OCI-LY3 (cell line): Measurements from ENCODE around the gene ZNF662.

ENCODE experiments used
- H2AFZ ChIP-seq: fragments of 200-600, 300-600 bp; shearing (Covaris generic); 2 replicates; pipeline ENCODE4 v1.6.0; 2014; ENCODE audit warnings: antibody characterized with exemption, low read depth, low read length
- H3K27ac ChIP-seq: fragments of 200-600, 300-600 bp; sonication (generic); 2 replicates; pipeline ENCODE4 v1.5.1; 2014; ENCODE audit warnings: mild to moderate bottlenecking, low read length, moderate library complexity, mixed read lengths
- H3K27me3 ChIP-seq: fragments of 200-600, 300-600 bp; sonication (generic); 2 replicates; pipeline ENCODE4 v1.6.1; 2014; ENCODE audit warnings: low read depth, low read length, mixed read lengths
- H3K36me3 ChIP-seq: fragments of 200-600, 300-600 bp; sonication (generic); replicated peaks from 2 replicates; pipeline ENCODE3; 2014; ENCODE audit warnings: low read depth, low read length, mixed read lengths
- H3K4me1 ChIP-seq: fragments of 300-600, 200-600 bp; sonication (generic); 2 replicates; pipeline ENCODE4 v1.6.1; 2014; ENCODE audit warnings: low read length, mixed read lengths
- H3K4me2 ChIP-seq: fragments of 200-600, 300-600 bp; sonication (generic); 2 replicates; pipeline ENCODE4 v1.6.1; 2014; ENCODE audit warnings: low read length, mixed read lengths
- H3K4me3 ChIP-seq: fragments of 300-600, 200-600 bp; sonication (generic); 2 replicates; pipeline ENCODE4 v1.5.1; 2014; ENCODE audit warnings: antibody characterized with exemption, mild to moderate bottlenecking, low read length, moderate library complexity
- H3K79me2 ChIP-seq: fragments of 300-600, 200-600 bp; shearing (Covaris generic); 2 replicates; pipeline ENCODE4 v1.6.1; 2014; ENCODE audit warnings: mild to moderate bottlenecking, low read length, mixed read lengths
- H3K9ac ChIP-seq: fragments of 300-600, 200-600 bp; shearing (Covaris generic); 2 replicates; pipeline ENCODE4 v1.6.0; 2014; ENCODE audit warnings: mild to moderate bottlenecking, low read length, moderate library complexity
- H3K9me3 ChIP-seq: fragments of 200-600, 300-600 bp; shearing (Covaris generic); 2 replicates; pipeline ENCODE4 v1.6.1; 2014; ENCODE audit warnings: low read length, mixed read lengths; ENCODE audit not compliant: insufficient read depth
- H4K20me1 ChIP-seq: fragments of 200-600, 300-600 bp; sonication (generic); 2 replicates; pipeline ENCODE4 v1.6.1; 2016; ENCODE audit warnings: low read length, mixed read lengths; ENCODE audit not compliant: insufficient read depth
- CTCF ChIP-seq: fragments of 200-600, 300-600 bp; sonication (generic); IDR thresholded peaks from 2 replicates; pipeline ENCODE4 v1.5.1; 2014; ENCODE audit warnings: antibody characterized with exemption, low read length, low read depth
- EZH2phosphoT487 ChIP-seq: fragments of 200-600 bp; shearing (Covaris generic); IDR thresholded peaks from 2 replicates; pipeline ENCODE4 v1.6.1; 2018; ENCODE audit warnings: antibody characterized with exemption, mixed run types, low read depth

The ZNF662 gene

GRCh38 chr3:42873221-42873982 lies 32.5 kb upstream of the ZNF662 start:
- no peak overlapping the region for H3K4me2 ChIP-seq
- TF ChIP-seq CTCF (no peak), EZH2phosphoT487 (no peak)
- no peaks in the 10 kb centered on the region for H3K36me3 ChIP-seq
- H3K4me1 ChIP-seq: no peaks in the 10 kb centered on the region
- no peak overlapping the region for H3K9ac ChIP-seq
- H3K27ac ChIP-seq: no peak overlapping the region
- H3K4me3 ChIP-seq: no peak overlapping the region
- H4K20me1 ChIP-seq: no peaks in the 10 kb centered on the region
- H3K27me3 ChIP-seq: peaks cover 5% of the 10 kb centered on the region; the same call in 1 of the 2 replicates
- no peaks in the 10 kb centered on the region for H3K79me2 ChIP-seq
- no peaks in the 10 kb centered on the region for H3K9me3 ChIP-seq
- H2AFZ ChIP-seq: no peak overlapping the region

- no peak for TF ChIP-seq EZH2phosphoT487
- no peaks in the 10 kb centered on the region for H3K79me2 ChIP-seq
- H3K9ac ChIP-seq: no peak overlapping the region
- no peaks in the 10 kb centered on the region for H4K20me1 ChIP-seq
- no peaks in the 10 kb centered on the region for H3K4me1 ChIP-seq
- peaks cover 5% of the 10 kb centered on the region; the same call in 1 of the 2 replicates for H3K27me3 ChIP-seq
- no peak overlapping the region for H3K4me3 ChIP-seq
- H3K36me3 ChIP-seq: no peaks in the 10 kb centered on the region
- H3K4me2 ChIP-seq: no peak overlapping the region
- no peak overlapping the region for H3K27ac ChIP-seq
- H2AFZ ChIP-seq: no peak overlapping the region
- H3K9me3 ChIP-seq: no peaks in the 10 kb centered on the region
Observed at GRCh38 chr3:42874749-42875148, 31.2 kb upstream of the ZNF662 start.

GRCh38 chr3:42875325-42876151 lies 30.4 kb upstream of the ZNF662 start, which contains the start of gene CYP8B1:
TSS of gene CYP8B1 (minus strand) at chr3:42875879. CDS start at chr3:42875816, 63 bp downstream.
- Histone ChIP-seq H2AFZ (no peak within 1 kb of the TSS), H3K79me2 (no peaks in the 10 kb centered on the region), H3K4me1 (peaks cover 3% of the 10 kb centered on the region; the same call in 1 of the 2 replicates), H3K9ac (no peak within 1 kb of the TSS), H3K27ac (no peak within 1 kb of the TSS), H3K4me3 (no peak within 1 kb of the TSS), H3K9me3 (no peaks in the 10 kb centered on the region), H4K20me1 (no peaks in the 10 kb centered on the region), H3K27me3 (peaks cover 5% of the 10 kb centered on the region; the same call in 1 of the 2 replicates), H3K36me3 (no peaks in the 10 kb centered on the region), H3K4me2 (no peak within 1 kb of the TSS)
- TF ChIP-seq CTCF (no peak), EZH2phosphoT487 (no peak)

GRCh38 chr3:42876401-42876800 lies 29.5 kb upstream of the ZNF662 start:
- Histone ChIP-seq H3K4me2 (no peak overlapping the region), H3K79me2 (no peaks in the 10 kb centered on the region), H3K36me3 (no peaks in the 10 kb centered on the region), H3K27me3 (peaks cover 5% of the 10 kb centered on the region; the same call in 1 of the 2 replicates), H3K9me3 (no peaks in the 10 kb centered on the region), H4K20me1 (no peaks in the 10 kb centered on the region), H3K4me1 (peaks cover 6% of the 10 kb centered on the region), H3K9ac (no peak overlapping the region), H2AFZ (no peak overlapping the region), H3K4me3 (no peak overlapping the region), H3K27ac (no peak overlapping the region)
- TF ChIP-seq CTCF (no peak), EZH2phosphoT487 (no peak)
